Measurements from ENCODE around the gene IRF9.

- TF ChIP-seq, protein P1, sequence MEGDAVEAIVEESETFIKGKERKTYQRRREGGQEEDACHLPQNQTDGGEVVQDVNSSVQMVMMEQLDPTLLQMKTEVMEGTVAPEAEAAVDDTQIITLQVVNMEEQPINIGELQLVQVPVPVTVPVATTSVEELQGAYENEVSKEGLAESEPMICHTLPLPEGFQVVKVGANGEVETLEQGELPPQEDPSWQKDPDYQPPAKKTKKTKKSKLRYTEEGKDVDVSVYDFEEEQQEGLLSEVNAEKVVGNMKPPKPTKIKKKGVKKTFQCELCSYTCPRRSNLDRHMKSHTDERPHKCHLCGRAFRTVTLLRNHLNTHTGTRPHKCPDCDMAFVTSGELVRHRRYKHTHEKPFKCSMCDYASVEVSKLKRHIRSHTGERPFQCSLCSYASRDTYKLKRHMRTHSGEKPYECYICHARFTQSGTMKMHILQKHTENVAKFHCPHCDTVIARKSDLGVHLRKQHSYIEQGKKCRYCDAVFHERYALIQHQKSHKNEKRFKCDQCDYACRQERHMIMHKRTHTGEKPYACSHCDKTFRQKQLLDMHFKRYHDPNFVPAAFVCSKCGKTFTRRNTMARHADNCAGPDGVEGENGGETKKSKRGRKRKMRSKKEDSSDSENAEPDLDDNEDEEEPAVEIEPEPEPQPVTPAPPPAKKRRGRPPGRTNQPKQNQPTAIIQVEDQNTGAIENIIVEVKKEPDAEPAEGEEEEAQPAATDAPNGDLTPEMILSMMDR (IDR thresholded peaks at IDR 0.05): no peak
- no peak for TF ChIP-seq POLR2A (IDR thresholded peaks at IDR 0.05)
Observed at GRCh38 chr14:24198814-24199524, 37.9 kb downstream of the IRF9 start.
